ENCODE measurements around the gene PTPRN2.

GRCh38 chr7:157872447-157872846 is 715.2 kb downstream of the PTPRN2 start:
- TF ChIP-seq CTCF (IDR thresholded peaks at IDR 0.05) (no peak), SIN3A (IDR thresholded peaks at IDR 0.05; ENCODE audit: borderline replicate concordance, insufficient read depth, low read depth, low read length) (no peak), REST (IDR thresholded peaks at IDR 0.05; ENCODE audit: insufficient read depth in 1 of 2, low read depth in 2 of 2, low read length in 1 of 2) (no peak), POLR2AphosphoS5 (IDR thresholded peaks at IDR 0.05; ENCODE audit: low read depth, low read length) (no peak), TCF7L2 (IDR thresholded peaks at IDR 0.05; ENCODE audit: low read depth, low read length) (no peak)
